ENCODE measurements around the gene PCSK5.

GRCh38 chr9:75956161-75956560 lies 65.7 kb downstream of the PCSK5 start:
- TF ChIP-seq CTCF (IDR thresholded peaks at IDR 0.05) (no peak), POLR2A (IDR thresholded peaks at IDR 0.05) (no peak)
